ENCODE data around the gene FIGNL1.

Gene FIGNL1

GRCh38 chr7:50479743-50480517 is 29.8 kb upstream of the FIGNL1 start:
- no peak for TF ChIP-seq CTCF (conservative IDR thresholded peaks at IDR 0.05; ENCODE audit: low read depth, low read length)
- H3K4me3 ChIP-seq (ENCODE audit: low read length): no peak overlapping the region
- DNase-seq (ENCODE audit: low read depth): no peak

GRCh38 chr7:50477640-50478039 is 27.5 kb upstream of the FIGNL1 start:
- no peak for DNase-seq (ENCODE audit: low read depth)
- no peak overlapping the region for H3K4me3 ChIP-seq (ENCODE audit: low read length)
- no peak for TF ChIP-seq CTCF (conservative IDR thresholded peaks at IDR 0.05; ENCODE audit: low read depth, low read length)

- TF ChIP-seq CTCF (conservative IDR thresholded peaks at IDR 0.05; ENCODE audit: low read depth, low read length): no peak
- no peak for DNase-seq (ENCODE audit: low read depth)
Measured at GRCh38 chr7:50476953-50477625, 26.9 kb upstream of the FIGNL1 start.

GRCh38 chr7:50475340-50475739 is 25.2 kb upstream of the FIGNL1 start:
- H3K4me3 ChIP-seq (ENCODE audit: low read length): no peak overlapping the region
- no peak for TF ChIP-seq CTCF (conservative IDR thresholded peaks at IDR 0.05; ENCODE audit: low read depth, low read length)
- DNase-seq (ENCODE audit: low read depth): no peak

More at GRCh38 chr7:50476953-50477625, 26.9 kb upstream of the FIGNL1 start:
- H3K4me3 ChIP-seq (ENCODE audit: low read length): no peak overlapping the region

GRCh38 chr7:50474382-50475160 is 24.4 kb upstream of the FIGNL1 start:
- no peak for TF ChIP-seq CTCF (conservative IDR thresholded peaks at IDR 0.05; ENCODE audit: low read depth, low read length)
- H3K4me3 ChIP-seq (ENCODE audit: low read length): no peak overlapping the region
- DNase-seq (ENCODE audit: low read depth): no peak

- DNase-seq (ENCODE audit: low read depth): no peak
- no peak for TF ChIP-seq CTCF (conservative IDR thresholded peaks at IDR 0.05; ENCODE audit: low read depth, low read length)
- H3K4me3 ChIP-seq (ENCODE audit: low read length): no peak overlapping the region
Measured at GRCh38 chr7:50473531-50473930, 23.4 kb upstream of the FIGNL1 start.

Measured in retinal pigment epithelial cell (primary cell).